Epithelial cell of proximal tubule (primary cell): ENCODE measurements around the gene KLHL29. TPM values are rescaled to one million over a fixed set of nuclear protein-coding genes. Genes with fewer than 3 reads are reported as not detected.

Experiments used
- DNase-seq: peaks from one replicate; pipeline ENCODE4 v3.0.0-alpha.2; 2011; ENCODE audit warnings: low read depth
- H3K4me3 ChIP-seq: 2 replicates; pipeline ENCODE4 v1.5.1; 2011; ENCODE audit warnings: low read depth, mild to moderate bottlenecking, low read length
- CTCF ChIP-seq: conservative IDR thresholded peaks from 2 replicates; pipeline ENCODE4 v1.5.1; 2012; ENCODE audit warnings: low read depth, mild to moderate bottlenecking, low read length
- total RNA-seq: library from RNA; depleted of rRNA; stranded (reverse); fragments of >200 nt; gene quantifications from 2 replicates; pipeline ENCODE4 v1.2.3, GENCODE V29; 2015

KLHL29 gene
- total RNA-seq, 1 donor from 2014 or later: 12.0 TPM

- H3K4me3 ChIP-seq: no peak overlapping the region
- TF ChIP-seq CTCF: no peak
- DNase-seq: no peak
These were observed 289.1 kb downstream of the KLHL29 start for GRCh38 chr2:23673830-23674679.

GRCh38 chr2:23675506-23675905 lies 290.5 kb downstream of the KLHL29 start:
- H3K4me3 ChIP-seq: no peak overlapping the region
- no peak for DNase-seq
- no peak for TF ChIP-seq CTCF

GRCh38 chr2:23677836-23678235 lies 292.9 kb downstream of the KLHL29 start:
- no peak for TF ChIP-seq CTCF
- no peak for DNase-seq
- no peak overlapping the region for H3K4me3 ChIP-seq

- H3K4me3 ChIP-seq: no peak overlapping the region
- DNase-seq: no peak
- TF ChIP-seq CTCF: no peak
These were observed 294.1 kb downstream of the KLHL29 start for GRCh38 chr2:23679044-23679443.

- no peak for TF ChIP-seq CTCF
- H3K4me3 ChIP-seq: no peak overlapping the region
- DNase-seq: no peak
These were observed 296.0 kb downstream of the KLHL29 start for GRCh38 chr2:23680951-23681350.

- TF ChIP-seq CTCF: no peak
- DNase-seq: no peak
- H3K4me3 ChIP-seq: no peak overlapping the region
These were observed 296.6 kb downstream of the KLHL29 start for GRCh38 chr2:23681356-23682140.
